Measurements from ENCODE around the gene ZNF8.

DNA sequence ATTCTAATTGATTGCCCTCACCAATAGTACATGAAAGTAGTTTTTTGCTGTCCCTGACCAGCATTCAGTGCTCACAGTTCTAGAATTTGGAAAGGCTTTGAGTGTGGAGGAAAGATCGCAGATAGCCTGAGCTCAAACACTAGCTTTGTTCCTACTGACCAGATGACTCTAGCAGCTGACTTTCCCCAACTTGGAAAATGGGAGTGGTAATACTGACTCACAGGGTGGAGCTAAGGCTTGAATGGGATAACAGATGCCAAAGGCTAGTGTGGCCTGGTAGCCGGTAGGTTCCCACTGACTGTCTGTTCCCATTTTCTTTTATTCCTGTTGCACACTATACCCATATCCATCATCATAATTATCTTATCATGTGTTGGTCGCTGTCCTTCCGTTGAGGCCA, 51.7 kb downstream of the ZNF8 start:
- TF ChIP-seq, protein P1, sequence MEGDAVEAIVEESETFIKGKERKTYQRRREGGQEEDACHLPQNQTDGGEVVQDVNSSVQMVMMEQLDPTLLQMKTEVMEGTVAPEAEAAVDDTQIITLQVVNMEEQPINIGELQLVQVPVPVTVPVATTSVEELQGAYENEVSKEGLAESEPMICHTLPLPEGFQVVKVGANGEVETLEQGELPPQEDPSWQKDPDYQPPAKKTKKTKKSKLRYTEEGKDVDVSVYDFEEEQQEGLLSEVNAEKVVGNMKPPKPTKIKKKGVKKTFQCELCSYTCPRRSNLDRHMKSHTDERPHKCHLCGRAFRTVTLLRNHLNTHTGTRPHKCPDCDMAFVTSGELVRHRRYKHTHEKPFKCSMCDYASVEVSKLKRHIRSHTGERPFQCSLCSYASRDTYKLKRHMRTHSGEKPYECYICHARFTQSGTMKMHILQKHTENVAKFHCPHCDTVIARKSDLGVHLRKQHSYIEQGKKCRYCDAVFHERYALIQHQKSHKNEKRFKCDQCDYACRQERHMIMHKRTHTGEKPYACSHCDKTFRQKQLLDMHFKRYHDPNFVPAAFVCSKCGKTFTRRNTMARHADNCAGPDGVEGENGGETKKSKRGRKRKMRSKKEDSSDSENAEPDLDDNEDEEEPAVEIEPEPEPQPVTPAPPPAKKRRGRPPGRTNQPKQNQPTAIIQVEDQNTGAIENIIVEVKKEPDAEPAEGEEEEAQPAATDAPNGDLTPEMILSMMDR (conservative IDR thresholded peaks at IDR 0.05 in 1 of 2, IDR thresholded peaks at IDR 0.05 in 1 of 2; ENCODE audit: low read depth in 1 of 2, low read length in 2 of 2) = no peak
- TF ChIP-seq EZH2 (IDR thresholded peaks at IDR 0.05; ENCODE audit: low read length, missing control alignments) = no peak
